Mesodermal cell (in vitro differentiated cells): Measurements from ENCODE around the gene RASL12.
"Not testable (repeated sequence)": the region's sequence is repeated elsewhere in the genome, so short reads cannot be mapped to it uniquely, and the experiment has no call there.

ENCODE experiments used
- H3K27ac ChIP-seq: 2 replicates; pipeline ENCODE4 v1.7.0; 2013; ENCODE audit warnings: mild to moderate bottlenecking, low read depth, low read length, moderate library complexity; ENCODE audit not compliant: severe bottlenecking
- H3K36me3 ChIP-seq: 2 replicates; pipeline ENCODE4 v1.7.1; 2013; ENCODE audit warnings: mild to moderate bottlenecking, low read length, moderate library complexity; ENCODE audit not compliant: control insufficient read depth, insufficient read depth
- H3K4me1 ChIP-seq: one replicate; pipeline ENCODE4 v1.7.1; 2013; ENCODE audit warnings: mild to moderate bottlenecking, low read length; ENCODE audit not compliant: insufficient read depth, control insufficient read depth, poor library complexity, severe bottlenecking
- H3K4me3 ChIP-seq: 2 replicates; pipeline ENCODE4 v1.7.0; 2013; ENCODE audit warnings: low read length, control low read depth, mild to moderate bottlenecking; ENCODE audit not compliant: insufficient read depth, poor library complexity, severe bottlenecking; ENCODE audit errors: extremely low read depth
- H3K9me3 ChIP-seq: 2 replicates; pipeline ENCODE4 v1.7.1; 2013; ENCODE audit warnings: mild to moderate bottlenecking, low read length, moderate library complexity; ENCODE audit not compliant: control insufficient read depth
- WGBS, 2 experiments: methylation state at CpG; one replicate each; pipeline ENCODE4 v1.1.5; 2013; ENCODE audit warnings: missing lambda C conversion rate in 2 of 2; ENCODE audit not compliant: insufficient coverage in 2 of 2; 5-methylcytosine and 5-hydroxymethylcytosine counted together

Gene RASL12

DNA sequence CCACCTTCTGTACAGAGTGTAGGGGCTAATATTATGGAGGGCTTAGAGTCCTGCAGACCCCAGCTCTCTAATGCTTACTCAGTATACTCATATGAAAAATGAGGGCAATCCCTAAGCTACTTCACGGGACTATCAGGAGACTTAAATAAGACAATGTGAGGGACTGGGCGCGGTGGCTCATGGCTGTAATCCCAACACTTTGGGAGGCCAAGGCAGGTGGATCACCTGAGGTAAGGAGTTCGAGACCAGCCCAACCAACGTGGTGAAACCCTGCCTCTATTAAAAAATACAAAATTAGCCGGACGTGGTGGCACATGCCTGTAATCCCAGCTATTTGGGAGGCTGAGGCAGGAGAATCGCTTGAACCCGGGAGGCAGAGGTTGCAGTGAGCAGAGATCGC is 32.0 kb upstream of the RASL12 start:
- WGBS, 2 experiments = 96 to 97% methylated on average over 7 to 10 of the region's 10 CpGs
- H3K4me3 ChIP-seq, H3K27ac ChIP-seq, H3K9me3 ChIP-seq, H3K4me1 ChIP-seq: not testable (repeated sequence)
- H3K36me3 ChIP-seq = peaks cover 40% of the 10 kb centered on the region

DNA sequence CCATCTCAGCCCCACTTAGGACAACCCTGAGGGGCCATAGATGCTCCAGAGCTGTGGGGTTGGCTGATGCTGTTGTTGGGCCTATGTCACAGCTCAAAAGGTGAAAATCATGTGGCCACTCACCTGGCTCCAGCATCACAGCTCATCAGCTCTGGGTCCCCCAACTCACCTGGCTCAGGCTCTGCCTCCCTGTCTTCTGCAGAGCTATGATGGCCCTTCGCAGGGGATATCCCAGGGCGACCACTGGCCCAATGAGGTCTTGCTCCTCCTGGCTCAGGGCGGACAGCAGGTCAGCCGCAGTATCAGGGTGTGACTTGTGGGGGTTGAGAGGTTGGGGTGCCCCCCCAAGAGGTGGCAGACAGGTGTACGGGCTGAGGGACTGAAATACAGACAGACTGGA is 31.5 kb upstream of the RASL12 start:
- Histone ChIP-seq H3K27ac (no peak overlapping the region), H3K4me1 (no peaks in the 10 kb centered on the region), H3K36me3 (peaks cover 39% of the 10 kb centered on the region), H3K9me3 (no peaks in the 10 kb centered on the region), H3K4me3 (no peak overlapping the region)
- WGBS, 2 experiments = 91 to 97% methylated on average over 5 of the region's 5 CpGs

DNA sequence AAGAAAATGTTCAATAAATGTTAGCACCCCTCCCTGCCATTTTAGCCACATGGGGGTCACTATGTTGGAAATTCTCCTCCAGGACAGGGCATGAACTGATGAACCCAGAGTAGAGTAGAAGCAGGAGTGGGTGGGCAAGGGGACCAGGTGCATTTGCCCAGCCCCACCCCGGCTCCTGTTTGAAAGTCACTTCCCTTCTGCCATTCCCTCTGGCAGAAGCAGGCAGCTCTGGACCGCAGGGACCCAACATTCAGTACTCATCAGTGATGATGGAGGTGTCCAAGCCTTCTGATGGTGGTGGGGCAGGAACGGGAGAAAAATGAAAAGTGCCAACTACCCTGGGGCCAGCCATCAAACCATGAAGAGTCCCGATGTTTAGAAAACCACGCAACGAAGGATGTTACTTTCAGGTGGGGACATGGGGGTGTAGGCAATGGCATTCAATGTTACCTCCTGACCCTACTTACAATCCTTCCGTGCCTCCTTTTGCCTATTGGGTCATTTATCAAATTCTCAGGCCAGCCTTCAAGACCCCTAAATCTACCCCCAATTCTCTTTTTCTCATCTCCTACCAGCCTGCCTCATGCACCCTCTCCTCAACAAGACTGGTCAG is 30.0 kb upstream of the RASL12 start:
- no peaks in the 10 kb centered on the region for H3K9me3 ChIP-seq
- no peak overlapping the region for H3K27ac ChIP-seq
- 94 to 97% methylated on average over 5 to 6 of the region's 7 CpGs for WGBS, 2 experiments
- H3K4me3 ChIP-seq = no peak overlapping the region
- peaks cover 39% of the 10 kb centered on the region for H3K36me3 ChIP-seq
- no peaks in the 10 kb centered on the region for H3K4me1 ChIP-seq

DNA sequence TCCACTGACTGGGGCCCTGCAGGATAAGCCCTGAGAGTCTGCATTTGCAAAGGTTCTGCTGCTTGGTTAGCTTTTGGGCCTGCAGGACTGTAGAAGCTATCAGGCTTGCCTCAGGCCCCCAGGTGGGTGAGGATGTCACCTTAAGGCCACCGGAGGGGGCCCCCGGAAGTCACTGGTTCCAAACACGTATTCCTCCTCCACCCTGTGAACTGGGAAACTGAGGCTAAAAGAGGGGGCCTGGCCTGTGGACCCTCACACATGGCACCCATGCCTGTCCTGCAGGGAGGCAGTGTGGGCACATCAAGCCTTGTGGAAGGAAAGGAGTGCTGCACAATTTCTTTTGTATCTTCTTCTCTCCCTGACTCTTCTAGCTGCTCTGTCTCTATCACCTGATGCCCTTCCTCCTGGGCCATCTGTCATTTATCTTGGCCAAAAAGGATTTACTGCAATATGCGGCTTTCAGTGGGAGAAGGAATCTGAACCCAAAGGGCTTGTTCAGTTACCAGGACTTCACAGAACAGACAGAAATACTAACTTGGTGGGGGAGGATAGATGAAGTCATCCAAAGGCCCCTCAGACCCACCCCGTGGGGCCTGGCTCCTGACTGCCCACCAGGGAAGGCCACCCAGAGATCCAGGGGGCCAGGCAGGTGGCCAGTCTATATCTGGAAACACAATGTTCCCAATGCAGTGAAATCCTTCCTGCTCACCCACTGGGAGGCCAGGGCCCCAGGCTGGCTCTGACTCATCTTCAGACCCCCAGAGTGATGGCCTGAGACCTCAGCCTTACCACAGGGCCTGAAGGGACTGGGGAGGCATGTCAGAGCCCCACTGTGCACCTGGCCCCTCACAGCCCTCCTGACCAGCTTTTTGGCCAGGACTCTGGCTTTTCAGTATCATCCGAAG is 28.9 kb upstream of the RASL12 start:
- H3K9me3 ChIP-seq = no peaks in the 10 kb centered on the region
- H3K4me3 ChIP-seq = no peak overlapping the region
- H3K27ac ChIP-seq = no peak overlapping the region
- peaks cover 39% of the 10 kb centered on the region for H3K36me3 ChIP-seq
- no peaks in the 10 kb centered on the region for H3K4me1 ChIP-seq
- WGBS, 2 experiments = 92 to 98% methylated on average over 3 to 6 of the region's 6 CpGs

DNA sequence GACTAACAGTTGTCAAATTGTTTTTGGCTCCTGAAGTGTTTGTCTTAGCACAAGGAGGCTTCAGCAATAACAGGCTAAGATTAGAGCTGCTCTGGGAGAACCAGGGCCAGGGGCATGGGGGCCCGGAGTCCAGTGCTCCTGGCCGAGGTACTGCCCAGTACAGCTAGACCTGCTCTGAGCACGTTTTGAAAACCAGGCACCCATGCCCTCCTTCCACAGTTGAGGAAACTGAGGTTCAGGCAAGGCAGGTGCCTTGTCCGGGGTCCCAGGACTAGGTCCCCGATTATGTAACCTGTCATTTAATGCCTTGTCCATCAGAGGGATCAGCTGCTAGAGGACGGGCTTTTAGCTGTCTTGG is 27.9 kb upstream of the RASL12 start:
- Histone ChIP-seq H3K4me1 (no peaks in the 10 kb centered on the region), H3K36me3 (peaks cover 31% of the 10 kb centered on the region), H3K27ac (no peak overlapping the region), H3K4me3 (no peak overlapping the region), H3K9me3 (no peaks in the 10 kb centered on the region)
- 90 to 93% methylated on average over 5 to 6 of the region's 6 CpGs for WGBS, 2 experiments

DNA sequence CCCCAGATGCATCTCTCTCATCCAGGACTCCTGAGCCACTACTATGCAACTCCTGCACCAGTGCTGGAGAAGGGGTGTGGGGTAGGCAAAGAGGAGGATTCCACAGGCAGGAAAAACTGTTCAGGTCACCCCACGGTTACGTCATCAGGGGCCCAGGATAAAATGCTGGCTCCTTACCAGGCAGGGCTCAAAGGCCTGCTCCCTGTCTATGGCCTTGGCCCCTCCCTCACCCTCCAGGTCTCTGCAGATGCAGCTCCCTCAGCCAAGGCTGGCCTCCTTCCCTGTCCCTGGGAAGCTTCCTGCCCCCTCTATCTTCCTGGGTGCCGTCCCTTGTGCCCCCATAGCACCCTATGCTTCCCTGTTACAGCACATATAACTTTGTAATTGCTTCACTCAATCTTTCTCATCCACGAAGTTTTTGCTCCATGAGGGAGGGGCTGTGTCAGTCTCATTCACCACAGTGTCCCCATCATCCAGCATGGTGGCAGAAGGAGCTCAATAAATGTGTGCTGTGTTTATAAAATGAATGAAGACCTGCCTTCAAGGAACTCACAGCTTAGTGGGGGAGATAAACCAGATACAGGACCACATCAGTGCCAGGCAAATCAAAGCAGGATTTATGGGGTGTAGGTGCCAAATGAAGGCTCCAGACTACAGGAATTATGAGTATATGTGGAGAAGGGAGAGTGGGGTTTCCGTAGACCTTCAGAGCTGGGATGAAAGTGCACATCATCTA is 27.4 kb upstream of the RASL12 start:
- H3K9me3 ChIP-seq = no peaks in the 10 kb centered on the region
- H3K4me1 ChIP-seq = no peaks in the 10 kb centered on the region
- WGBS, 2 experiments = 90 to 100% methylated on average over 3 to 5 of the region's 5 CpGs
- peaks cover 26% of the 10 kb centered on the region for H3K36me3 ChIP-seq
- no peak overlapping the region for H3K4me3 ChIP-seq
- H3K27ac ChIP-seq = no peak overlapping the region

DNA sequence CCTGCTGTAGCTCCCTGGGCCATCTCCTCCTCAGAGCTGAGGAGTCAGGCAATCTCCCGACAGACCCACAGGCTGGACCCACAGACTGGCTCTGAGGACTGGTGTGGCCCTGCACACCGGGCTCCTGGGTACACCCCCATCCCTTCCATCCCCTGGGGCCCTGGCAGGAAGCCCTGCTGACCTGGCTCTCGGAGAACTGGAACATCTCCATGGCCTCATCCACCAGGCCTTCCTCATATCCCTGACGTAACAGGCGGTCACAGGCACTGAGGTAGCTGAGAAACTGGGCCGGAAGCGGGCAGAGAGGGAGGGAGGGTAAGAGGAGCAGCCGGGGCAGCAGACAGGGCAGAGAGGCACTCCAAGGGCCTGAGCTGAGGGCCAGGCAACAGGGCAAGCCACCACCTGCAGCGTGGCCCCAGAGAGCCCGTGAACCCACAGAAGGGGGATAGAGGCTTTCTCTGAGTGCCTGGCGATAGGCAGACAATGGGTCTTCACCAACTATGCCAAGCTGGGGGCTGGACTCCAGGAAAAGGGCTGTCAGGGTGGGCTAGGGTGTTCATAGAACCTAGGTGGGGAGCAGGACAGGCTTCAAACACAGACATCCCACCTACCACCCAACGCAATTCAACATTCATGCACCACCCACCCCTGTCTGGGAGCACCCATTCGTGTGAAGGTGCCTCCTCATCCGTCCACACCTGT is 26.7 kb upstream of the RASL12 start:
- Histone ChIP-seq H3K4me3 (no peak overlapping the region), H3K9me3 (no peaks in the 10 kb centered on the region), H3K27ac (no peak overlapping the region), H3K36me3 (peaks cover 22% of the 10 kb centered on the region), H3K4me1 (no peaks in the 10 kb centered on the region)
- 87 to 91% methylated on average over 6 to 10 of the region's 14 CpGs for WGBS, 2 experiments

DNA sequence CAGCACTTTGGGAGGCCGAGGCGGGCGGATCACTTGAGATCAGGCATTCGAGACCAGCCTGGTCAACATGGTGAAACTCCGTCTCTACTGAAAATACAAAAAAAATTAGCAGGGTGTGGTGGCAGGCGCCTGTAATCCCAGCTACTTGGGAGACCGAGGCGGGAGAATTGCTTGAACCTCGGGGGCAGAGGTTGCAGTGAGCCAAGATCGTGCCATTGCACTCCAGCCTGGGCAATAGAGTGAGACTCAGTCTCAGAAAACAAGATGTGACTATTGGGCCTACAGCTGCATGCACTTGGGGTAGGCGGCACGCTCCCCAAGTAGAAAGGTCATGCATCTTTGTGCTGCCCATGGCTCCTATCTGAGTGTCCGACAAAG is 26.0 kb upstream of the RASL12 start:
- not testable (repeated sequence) for H3K9me3 ChIP-seq, H3K4me3 ChIP-seq, H3K4me1 ChIP-seq, H3K27ac ChIP-seq
- 93 to 98% methylated on average over 12 to 13 of the region's 13 CpGs for WGBS, 2 experiments
- peaks cover 16% of the 10 kb centered on the region for H3K36me3 ChIP-seq

DNA sequence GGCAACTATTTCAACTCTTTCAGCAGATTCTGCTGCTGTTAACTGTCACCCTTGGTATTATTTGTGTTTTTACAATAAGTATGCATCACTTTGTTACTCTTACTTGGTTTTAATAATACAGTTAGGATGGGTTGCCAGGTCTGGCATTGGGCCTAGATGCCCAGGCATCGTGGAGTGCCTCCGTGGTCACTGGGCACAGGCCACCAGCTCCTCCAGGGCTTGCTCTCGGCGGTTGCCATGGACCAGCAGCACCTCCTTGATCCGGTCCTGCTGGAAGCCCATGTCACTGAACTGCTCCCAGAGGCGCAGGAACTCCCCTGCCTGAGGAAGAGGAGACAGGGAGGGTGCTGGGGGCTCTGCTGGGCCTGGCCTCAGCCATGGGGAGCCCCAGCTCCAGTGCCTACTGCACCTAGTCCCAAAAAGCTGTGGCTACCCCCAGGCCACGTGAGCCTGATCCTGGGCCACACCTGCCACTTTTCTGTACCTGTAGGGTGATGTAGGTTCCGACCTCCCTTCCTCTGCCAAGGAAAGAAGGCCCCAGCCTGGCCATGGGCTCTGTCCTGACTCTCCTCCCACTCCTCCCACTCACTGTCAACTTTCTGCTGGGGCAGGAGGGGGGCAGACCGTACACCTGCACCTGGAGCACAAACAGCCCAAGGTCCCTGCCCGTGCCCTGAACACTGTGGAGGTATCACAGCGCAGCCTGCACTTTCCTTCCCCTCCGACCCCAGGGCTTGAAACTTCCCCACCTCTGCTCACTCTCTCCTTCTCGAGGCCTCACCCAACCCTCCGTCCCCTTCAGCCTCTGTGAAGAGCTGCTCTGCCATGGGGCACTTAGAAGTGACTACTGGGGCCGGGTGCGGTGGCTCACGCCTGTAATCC is 25.4 kb upstream of the RASL12 start:
- H3K4me3 ChIP-seq = no peak overlapping the region
- H3K9me3 ChIP-seq = no peaks in the 10 kb centered on the region
- 86 to 96% methylated on average over 13 to 14 of the region's 17 CpGs for WGBS, 2 experiments
- peaks cover 9% of the 10 kb centered on the region for H3K36me3 ChIP-seq
- H3K27ac ChIP-seq = no peak overlapping the region
- no peaks in the 10 kb centered on the region for H3K4me1 ChIP-seq
